ENCODE results near the gene PAM16.

- no peak for TF ChIP-seq POLR2AphosphoS5 (IDR thresholded peaks at IDR 0.05)
- TF ChIP-seq, protein P1, sequence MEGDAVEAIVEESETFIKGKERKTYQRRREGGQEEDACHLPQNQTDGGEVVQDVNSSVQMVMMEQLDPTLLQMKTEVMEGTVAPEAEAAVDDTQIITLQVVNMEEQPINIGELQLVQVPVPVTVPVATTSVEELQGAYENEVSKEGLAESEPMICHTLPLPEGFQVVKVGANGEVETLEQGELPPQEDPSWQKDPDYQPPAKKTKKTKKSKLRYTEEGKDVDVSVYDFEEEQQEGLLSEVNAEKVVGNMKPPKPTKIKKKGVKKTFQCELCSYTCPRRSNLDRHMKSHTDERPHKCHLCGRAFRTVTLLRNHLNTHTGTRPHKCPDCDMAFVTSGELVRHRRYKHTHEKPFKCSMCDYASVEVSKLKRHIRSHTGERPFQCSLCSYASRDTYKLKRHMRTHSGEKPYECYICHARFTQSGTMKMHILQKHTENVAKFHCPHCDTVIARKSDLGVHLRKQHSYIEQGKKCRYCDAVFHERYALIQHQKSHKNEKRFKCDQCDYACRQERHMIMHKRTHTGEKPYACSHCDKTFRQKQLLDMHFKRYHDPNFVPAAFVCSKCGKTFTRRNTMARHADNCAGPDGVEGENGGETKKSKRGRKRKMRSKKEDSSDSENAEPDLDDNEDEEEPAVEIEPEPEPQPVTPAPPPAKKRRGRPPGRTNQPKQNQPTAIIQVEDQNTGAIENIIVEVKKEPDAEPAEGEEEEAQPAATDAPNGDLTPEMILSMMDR (IDR thresholded peaks at IDR 0.05): no peak
These were observed 30.2 kb upstream of the PAM16 start for GRCh38 chr16:4381072-4381934.
